HG03558 (cell line): ENCODE measurements around the gene ZFR2.
"Not testable (repeated sequence)": the region's sequence is repeated elsewhere in the genome, so short reads cannot be mapped to it uniquely, and the experiment has no call there.

Experiments used
- ATAC-seq: cut with Tn5 transposase; IDR thresholded peaks from one replicate; pipeline ENCODE4 v1.9.1; 2021; ENCODE audit warnings: moderate number of reproducible peaks; ENCODE audit not compliant: unreplicated experiment; ENCODE audit errors: extremely low read depth

Gene ZFR2

GRCh38 chr19:3868770-3869456 is at the start of gene ZFR2:
ZFR2 (minus strand) TSS chr19:3869038; CDS start chr19:3869017, 21 bp downstream.
- no peak for ATAC-seq

DNA sequence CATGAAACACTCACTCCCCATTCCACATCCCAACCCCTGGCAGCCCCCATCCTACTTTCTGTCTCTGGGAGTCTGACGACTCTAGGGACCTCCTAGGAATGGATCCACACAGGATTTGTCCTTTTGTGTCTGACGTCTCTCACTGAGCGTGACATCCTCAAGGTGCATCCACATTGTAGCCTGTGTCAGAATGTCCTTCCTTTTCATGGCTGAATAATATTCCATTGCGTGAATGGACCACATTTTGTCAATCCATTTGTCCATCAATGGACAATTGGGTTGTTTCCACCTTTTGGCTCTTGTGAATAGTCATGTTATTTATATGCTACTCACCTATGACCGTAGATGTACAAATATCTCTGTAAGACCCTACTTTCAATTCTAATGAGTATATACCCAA is 47.2 kb upstream of the ZFR2 start:
- no peak for ATAC-seq

DNA sequence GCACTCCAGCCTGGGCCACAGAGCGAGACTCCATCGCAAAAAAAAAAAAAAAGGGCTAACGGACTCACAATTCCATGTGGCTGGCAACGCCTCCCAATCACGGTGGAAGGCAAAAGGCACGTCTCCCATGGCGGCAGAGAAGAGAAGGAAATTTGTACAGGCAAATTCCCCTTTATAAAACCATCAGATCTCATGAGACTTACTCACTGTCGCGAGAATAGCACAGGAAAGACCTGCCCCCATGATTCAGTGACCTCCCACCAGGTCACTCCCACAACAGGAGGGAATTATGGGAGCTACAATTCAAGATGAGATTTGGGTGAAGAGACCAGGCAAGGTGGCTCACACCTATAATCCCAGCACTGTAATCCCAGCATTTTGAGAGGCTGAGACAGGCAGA is 45.4 kb upstream of the ZFR2 start:
- ATAC-seq = no peak

DNA sequence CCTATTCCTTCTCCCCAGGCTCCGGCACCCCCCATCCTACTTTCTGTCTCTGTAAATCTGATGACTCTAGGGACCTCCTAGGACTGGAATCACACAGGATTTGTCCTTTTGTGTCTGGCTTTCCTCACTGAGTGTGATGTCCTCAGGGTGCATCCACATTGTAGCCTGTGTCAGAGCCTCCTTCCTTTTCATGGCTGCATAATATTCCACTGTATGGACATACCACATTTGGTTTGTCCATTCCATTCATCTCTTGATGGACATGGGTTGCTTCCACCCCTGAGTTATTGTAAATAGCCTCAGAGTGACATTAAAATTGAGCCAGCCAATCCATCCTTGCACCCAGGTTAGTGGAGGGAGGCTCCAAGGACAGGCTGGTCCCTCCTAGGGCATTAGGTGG is 41.3 kb upstream of the ZFR2 start:
- ATAC-seq = no peak

DNA sequence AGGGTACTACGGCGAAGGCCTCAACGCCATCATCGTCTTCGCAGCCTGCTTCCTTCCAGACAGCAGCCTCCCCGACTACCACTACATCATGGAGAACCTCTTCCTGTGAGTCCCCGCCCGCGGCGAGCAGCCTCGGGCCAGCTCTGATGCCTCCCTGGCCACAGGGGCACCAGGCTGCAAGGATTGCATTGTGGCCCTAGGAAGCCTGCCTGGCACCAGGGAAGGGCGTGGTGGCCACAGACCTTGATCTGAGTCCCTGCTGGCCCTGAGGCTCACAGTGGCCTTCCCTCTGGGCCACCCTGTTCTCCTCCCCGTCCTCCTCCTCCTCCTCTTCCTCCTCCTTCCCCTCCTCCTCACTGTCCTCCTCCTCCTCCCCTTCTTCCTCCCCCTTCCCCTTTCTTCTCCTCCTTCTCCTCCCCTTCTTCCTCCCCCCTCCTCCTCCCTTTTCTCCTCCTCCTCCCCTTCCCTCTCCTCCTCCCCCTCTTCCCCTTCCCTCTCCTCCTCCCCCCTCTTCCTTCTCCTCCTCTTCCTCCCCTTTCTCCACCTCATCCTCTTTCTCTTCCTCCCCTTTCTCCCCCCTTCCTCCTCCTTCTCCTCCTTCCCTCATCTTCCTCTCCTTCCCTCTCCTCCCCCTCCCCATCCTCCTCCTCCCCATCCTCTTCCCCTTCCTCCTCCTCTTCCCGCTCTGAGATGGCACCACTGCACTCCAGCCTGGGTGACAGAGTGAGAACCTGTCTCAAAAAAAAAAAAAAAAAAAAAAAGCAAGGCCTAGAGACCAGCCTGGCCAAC is 39.6 kb upstream of the ZFR2 start:
- ATAC-seq = no peak

GRCh38 chr19:3907626-3908265 is 38.9 kb upstream of the ZFR2 start:
- no peak for ATAC-seq

DNA sequence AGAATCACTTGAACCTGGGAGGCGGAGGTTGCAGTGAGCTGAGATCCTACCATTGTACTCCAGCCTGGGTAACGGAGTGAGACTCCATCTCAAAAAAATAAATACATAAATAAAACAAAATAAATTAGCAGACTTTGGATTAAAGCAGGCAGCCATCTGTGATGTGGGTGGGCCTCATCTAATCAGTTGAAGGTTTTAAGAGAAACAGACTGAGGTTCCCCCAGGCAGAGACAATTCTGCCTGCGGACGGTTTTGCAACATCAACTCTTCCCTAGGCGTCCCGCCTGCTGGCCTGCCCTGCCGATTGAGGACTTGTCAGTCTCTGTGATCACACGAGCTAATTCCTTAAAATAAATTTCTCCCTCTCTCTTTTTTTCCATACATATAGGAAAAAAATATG is 35.4 kb upstream of the ZFR2 start:
- no peak for ATAC-seq

- ATAC-seq = no peak
Measured at GRCh38 chr19:3902317-3902973, 33.6 kb upstream of the ZFR2 start.

GRCh38 chr19:3899531-3900294 is 30.9 kb upstream of the ZFR2 start:
- ATAC-seq = no peak

GRCh38 chr19:3898426-3898825 is 29.6 kb upstream of the ZFR2 start:
- no peak for ATAC-seq

GRCh38 chr19:3897936-3898335 is 29.1 kb upstream of the ZFR2 start:
- no peak for ATAC-seq

DNA sequence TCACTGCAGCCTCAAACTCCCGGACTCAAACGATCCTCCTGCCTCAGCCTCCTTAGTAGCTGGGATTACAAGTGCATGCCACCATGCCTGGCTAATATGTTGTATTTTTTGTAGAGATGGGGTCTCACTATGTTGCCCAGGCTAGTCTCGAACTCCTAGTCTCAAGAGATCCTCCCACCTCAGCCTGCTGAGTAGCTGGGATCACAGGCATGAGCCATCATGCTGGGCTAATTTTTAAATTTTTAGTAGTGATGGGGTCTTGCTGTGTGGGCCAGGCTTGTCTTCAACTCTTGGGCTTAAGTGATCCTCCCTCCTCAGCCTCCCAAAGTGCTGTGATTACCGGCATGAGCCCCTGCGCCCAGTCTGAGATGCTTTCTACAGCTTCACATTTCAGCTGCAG is 26.9 kb upstream of the ZFR2 start:
- ATAC-seq = no peak

GRCh38 chr19:3894959-3895358 is 26.1 kb upstream of the ZFR2 start:
- ATAC-seq = not testable (repeated sequence)

- no peak for ATAC-seq
Measured at GRCh38 chr19:3893509-3894179, 24.8 kb upstream of the ZFR2 start.

DNA sequence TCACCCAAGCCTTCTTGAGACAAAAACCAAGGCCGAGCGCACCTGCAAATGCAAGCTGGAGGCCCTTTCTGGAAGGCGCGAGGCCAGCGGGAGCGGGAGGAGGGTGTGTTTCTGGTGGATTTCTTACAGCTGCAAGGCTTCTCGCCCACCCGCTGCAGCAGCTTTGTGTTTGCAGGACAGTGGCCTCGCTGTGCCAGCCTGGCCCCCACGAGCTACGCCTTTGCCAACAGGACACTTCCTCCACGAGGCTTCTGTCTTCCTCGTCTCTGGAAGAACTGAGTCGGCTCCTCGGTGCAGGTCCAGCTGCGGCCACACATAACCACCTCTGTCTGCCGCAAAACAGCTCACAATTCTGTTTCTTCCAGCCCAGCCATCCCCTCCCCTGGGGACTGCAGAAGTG is 21.8 kb upstream of the ZFR2 start:
- ATAC-seq = no peak

DNA sequence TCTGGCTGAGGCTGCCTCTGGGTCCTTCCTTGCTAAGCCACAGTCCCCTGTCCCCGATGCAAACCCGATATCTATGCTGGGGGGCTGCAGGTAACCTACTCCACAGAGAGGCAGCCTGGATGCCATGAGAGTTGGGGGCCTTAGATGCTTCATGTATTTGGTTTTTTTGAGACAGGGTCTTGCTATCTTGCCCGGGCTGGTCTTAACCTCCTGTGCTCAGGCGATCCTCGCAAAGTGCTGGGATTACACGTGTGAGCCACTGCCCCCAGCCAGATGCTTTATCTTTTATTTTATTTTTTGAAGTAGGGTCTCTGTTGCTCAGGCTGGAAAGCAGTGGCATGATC is 13.2 kb upstream of the ZFR2 start:
- no peak for ATAC-seq

DNA sequence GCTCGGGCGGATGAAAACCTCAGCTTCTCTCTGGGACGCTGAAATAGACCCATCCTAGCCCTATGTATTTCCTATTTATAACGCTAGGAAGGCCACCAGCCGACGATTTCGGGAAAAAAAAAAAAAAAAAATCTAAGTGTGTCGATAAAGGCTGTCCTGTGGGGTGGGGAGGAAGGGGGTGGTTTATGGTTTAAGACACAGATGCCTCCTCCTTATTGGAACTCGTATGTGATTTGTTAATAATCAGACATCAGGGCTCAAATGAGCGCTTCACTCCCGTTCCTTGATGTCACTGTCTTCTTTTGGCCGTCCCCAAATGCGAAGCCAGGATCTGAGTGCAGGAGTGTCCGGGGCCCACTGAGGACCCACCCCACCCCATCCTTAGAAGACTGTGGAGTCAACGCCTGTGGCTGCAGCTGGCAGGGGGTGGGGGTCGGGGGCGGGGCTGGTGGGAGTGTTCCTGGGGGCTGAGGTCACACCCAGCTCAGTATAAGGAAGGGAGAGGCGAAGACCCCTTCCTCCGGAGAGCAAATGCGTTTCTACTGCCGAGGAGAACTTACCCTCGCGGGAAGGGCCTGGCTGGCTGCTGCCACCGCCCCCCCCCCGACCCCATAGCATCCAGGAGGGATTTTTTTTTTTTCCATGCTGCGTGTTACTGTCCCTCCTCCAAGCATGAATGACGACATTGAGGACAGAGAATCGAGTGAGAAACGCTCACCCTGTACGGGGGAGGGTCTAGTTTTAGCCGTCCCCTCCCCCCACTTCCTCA is 12.6 kb upstream of the ZFR2 start:
- no peak for ATAC-seq

- ATAC-seq = no peak
Measured at GRCh38 chr19:3880471-3881271, 11.8 kb upstream of the ZFR2 start, which contains the start of gene ATCAY. ATCAY (plus strand) TSS chr19:3880685; CDS start chr19:3885768, 5,083 bp downstream.
